ENCODE data around the gene SYNJ2. TPM values are rescaled to one million over a fixed set of nuclear protein-coding genes. Genes with fewer than 3 reads are reported as not detected.
A peak's percentile ranks its signal among the peaks of the same experiment; 100 is the strongest.

Gene SYNJ2
- total and polyA plus RNA-seq, 2 of the 4 experiments (the other 2 are of a cell fraction): 40.8 to 45.2 TPM

GRCh38 chr6:158050955-158051354 is 69.3 kb downstream of the SYNJ2 start:
- Histone ChIP-seq H3K27ac (ENCODE audit: insufficient read depth, low read length) (peak overlapping the region; percentile 1; the same call in 1 of the 2 replicates), H3K9me3 (ENCODE audit: control insufficient read depth, insufficient read depth, low read length) (no peaks in the 10 kb centered on the region), H3K14ac (replicated peaks; ENCODE audit: low read depth, low read length) (peak overlapping the region; percentile 65; the same call in 1 of the 2 replicates), H2AK9ac (replicated peaks; ENCODE audit: low read depth, low read length, poor library complexity) (peak overlapping the region; percentile 60), H3K23ac (ENCODE audit: low read depth, low read length) (peak overlapping the region; percentile 28; the same call in 1 of the 2 replicates), H3K9ac (ENCODE audit: low read depth, low read length) (no peak overlapping the region), H4K8ac (ENCODE audit: low read depth in 2 of 2, low read length in 2 of 2) (peak overlapping the region; percentile 2 to 57; a peak in 3 of 4 replicates), H3K27me3 (ENCODE audit: control insufficient read depth, insufficient read depth, low read length) (no peaks in the 10 kb centered on the region), H2BK120ac (ENCODE audit: low read depth, low read length) (peak overlapping the region; percentile 56), H2BK15ac (ENCODE audit: low read depth, low read length) (peak overlapping the region; percentile 30; the same call in 1 of the 3 replicates), H4K91ac (ENCODE audit: insufficient read depth, low read depth, low read length) (peak overlapping the region; percentile 69), H2AFZ (replicated peaks; ENCODE audit: low read length, poor library complexity) (no peak overlapping the region), H4K20me1 (ENCODE audit: insufficient read depth, low read length) (no peaks in the 10 kb centered on the region), H3K4me1 (ENCODE audit: control insufficient read depth, insufficient read depth, low read length) (peaks cover 8% of the 10 kb centered on the region), H3K36me3 (ENCODE audit: control insufficient read depth, insufficient read depth, low read length) (peaks cover 34% of the 10 kb centered on the region), H3K56ac (ENCODE audit: extremely low read depth, insufficient read depth, low read length) (no peak overlapping the region), H3K9me1 (ENCODE audit: insufficient read depth, low read length) (peaks cover 46% of the 10 kb centered on the region), H3K18ac (ENCODE audit: low read depth, low read length) (peak overlapping the region; percentile 50; the same call in 1 of the 2 replicates), H2BK20ac (ENCODE audit: low read depth, low read length) (peak overlapping the region; percentile 39; the same call in 1 of the 2 replicates), H4K5ac (ENCODE audit: low read depth, low read length) (peak overlapping the region; percentile 65; the same call in 1 of the 2 replicates), H3K4me3 (ENCODE audit: insufficient read depth, low read depth, low read length) (no peak overlapping the region), H3K79me1 (ENCODE audit: low read depth in 1 of 2, low read length in 2 of 2) (peaks cover 32 to 72% of the 10 kb centered on the region in 2 experiments), H2BK5ac (ENCODE audit: low read depth, low read length, poor library complexity, severe bottlenecking) (peak overlapping the region; percentile 74), H2AK5ac (ENCODE audit: low read depth, low read length) (peak overlapping the region; percentile 88), H3K4ac (ENCODE audit: low read depth, low read length) (peak overlapping the region; percentile 73), H3K4me2 (ENCODE audit: low read depth, low read length) (no peak overlapping the region)
- in situ Hi-C loops (cut with MboI; ENCODE audit: low sequenced_read_pairs) (no loop called here), intact Hi-C loops (cut with micrococcal nuclease) (no loop called here), dilution Hi-C loops (cut with HindIII; ENCODE audit: low sequenced_read_pairs, unreplicated experiment) (no loop called here)
- DNase-seq (peak; percentile 56), ATAC-seq (ENCODE audit: low read depth) (peak; percentile 69)
- BruUV-seq (replicated peaks): no TSS peak
- ChIA-PET POLR2A (ENCODE audit: unreplicated experiment) (no interaction called here), CTCF (no interaction called here)
- TF ChIP-seq MAZ (IDR thresholded peaks at IDR 0.05; ENCODE audit: borderline replicate concordance, low read depth, low read length) (no peak), FOS (IDR thresholded peaks at IDR 0.05; ENCODE audit: low read depth, low read length) (0 out of 2 replicates have a peak, but pooled peaks have one; percentile 24)
- WGBS, 2 experiments (ENCODE audit: extremely low coverage in 2 of 2, insufficient read length in 1 of 2): no CpG with 5 or more reads among the region's 4 CpGs
